ENCODE results near the gene COL4A4. TPM values are rescaled to one million over a fixed set of nuclear protein-coding genes. Genes with fewer than 3 reads are reported as not detected.

COL4A4 gene
- total RNA-seq, 4 donors from 2014 or later: 0.90 to 5.7 (median 3.1) TPM

DNA sequence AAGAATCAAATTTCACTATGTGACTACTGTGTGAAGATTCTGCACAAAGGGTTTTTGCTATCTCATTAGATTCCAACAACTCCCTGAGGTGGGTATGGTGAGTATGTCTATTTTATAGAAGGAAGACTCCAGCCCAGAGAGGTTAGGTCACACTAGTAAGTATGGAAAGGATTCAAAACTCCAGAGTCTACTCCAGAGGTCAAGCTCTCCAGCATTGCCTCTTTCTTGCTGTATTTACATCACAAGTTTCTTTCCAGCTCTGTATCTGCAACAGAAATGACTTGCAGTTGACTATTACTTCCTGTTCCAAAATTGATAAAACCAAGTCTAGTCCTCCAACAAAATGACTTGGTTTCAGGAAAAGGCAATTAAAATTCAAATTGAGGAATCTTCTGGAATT, 2.1 kb downstream of the COL4A4 start:
- H3K4me3 ChIP-seq: no peak overlapping the region
- H3K9me3 ChIP-seq: peaks cover 0 to 7% (median 0%) of the 10 kb centered on the region in 4 donors
- H3K4me1 ChIP-seq: peaks cover 0 to 19% (median 8%) of the 10 kb centered on the region in 4 donors
- no peak for DNase-seq (ENCODE audit: low spot score in 2 of 2)
- no peak for TF ChIP-seq EP300 (IDR thresholded peaks at IDR 0.05)
- TF ChIP-seq, protein P1, sequence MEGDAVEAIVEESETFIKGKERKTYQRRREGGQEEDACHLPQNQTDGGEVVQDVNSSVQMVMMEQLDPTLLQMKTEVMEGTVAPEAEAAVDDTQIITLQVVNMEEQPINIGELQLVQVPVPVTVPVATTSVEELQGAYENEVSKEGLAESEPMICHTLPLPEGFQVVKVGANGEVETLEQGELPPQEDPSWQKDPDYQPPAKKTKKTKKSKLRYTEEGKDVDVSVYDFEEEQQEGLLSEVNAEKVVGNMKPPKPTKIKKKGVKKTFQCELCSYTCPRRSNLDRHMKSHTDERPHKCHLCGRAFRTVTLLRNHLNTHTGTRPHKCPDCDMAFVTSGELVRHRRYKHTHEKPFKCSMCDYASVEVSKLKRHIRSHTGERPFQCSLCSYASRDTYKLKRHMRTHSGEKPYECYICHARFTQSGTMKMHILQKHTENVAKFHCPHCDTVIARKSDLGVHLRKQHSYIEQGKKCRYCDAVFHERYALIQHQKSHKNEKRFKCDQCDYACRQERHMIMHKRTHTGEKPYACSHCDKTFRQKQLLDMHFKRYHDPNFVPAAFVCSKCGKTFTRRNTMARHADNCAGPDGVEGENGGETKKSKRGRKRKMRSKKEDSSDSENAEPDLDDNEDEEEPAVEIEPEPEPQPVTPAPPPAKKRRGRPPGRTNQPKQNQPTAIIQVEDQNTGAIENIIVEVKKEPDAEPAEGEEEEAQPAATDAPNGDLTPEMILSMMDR (IDR thresholded peaks at IDR 0.05): no peak
- no peak for TF ChIP-seq POLR2A (IDR thresholded peaks at IDR 0.05)
- no peaks in the 10 kb centered on the region for H3K36me3 ChIP-seq
- peaks cover 0 to 53% of the 10 kb centered on the region in 2 donors for H3K27me3 ChIP-seq
- H3K27ac ChIP-seq: no peak overlapping the region

DNA sequence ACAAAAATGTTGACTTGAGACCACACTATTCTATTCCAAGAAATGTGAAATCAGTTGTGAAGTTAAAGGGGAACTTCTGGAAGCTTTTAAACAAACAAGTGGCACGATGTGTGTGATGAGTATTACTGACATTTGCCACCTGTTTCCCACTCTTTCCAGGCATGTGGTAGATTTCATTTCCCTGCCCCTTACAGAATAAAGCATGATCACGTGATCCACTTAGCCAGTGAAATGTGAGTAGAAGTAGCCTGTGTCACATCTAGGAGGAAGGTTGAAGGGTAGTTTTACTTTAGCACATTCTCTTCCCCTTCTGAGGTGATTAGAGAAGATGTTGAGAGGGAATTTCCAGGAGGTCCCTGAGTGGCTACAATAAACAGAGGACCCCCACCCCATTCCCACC, 3.8 kb downstream of the COL4A4 start:
- H3K4me1 ChIP-seq: peaks cover 0 to 19% (median 8%) of the 10 kb centered on the region in 4 donors
- WGBS, 2 donors: 65 to 71% methylated on average over 2 of the region's 2 CpGs
- peaks cover 0 to 53% of the 10 kb centered on the region in 2 donors for H3K27me3 ChIP-seq
- H3K36me3 ChIP-seq: no peaks in the 10 kb centered on the region
- H3K9me3 ChIP-seq: peaks cover 0 to 3% (median 0%) of the 10 kb centered on the region in 4 donors
- no peak for DNase-seq (ENCODE audit: low spot score in 2 of 2)
- H3K4me3 ChIP-seq: no peak overlapping the region
- H3K27ac ChIP-seq: no peak overlapping the region
- TF ChIP-seq, protein P1 (IDR thresholded peaks at IDR 0.05): no peak
- TF ChIP-seq POLR2A (IDR thresholded peaks at IDR 0.05): no peak
- TF ChIP-seq EP300 (IDR thresholded peaks at IDR 0.05): no peak

DNA sequence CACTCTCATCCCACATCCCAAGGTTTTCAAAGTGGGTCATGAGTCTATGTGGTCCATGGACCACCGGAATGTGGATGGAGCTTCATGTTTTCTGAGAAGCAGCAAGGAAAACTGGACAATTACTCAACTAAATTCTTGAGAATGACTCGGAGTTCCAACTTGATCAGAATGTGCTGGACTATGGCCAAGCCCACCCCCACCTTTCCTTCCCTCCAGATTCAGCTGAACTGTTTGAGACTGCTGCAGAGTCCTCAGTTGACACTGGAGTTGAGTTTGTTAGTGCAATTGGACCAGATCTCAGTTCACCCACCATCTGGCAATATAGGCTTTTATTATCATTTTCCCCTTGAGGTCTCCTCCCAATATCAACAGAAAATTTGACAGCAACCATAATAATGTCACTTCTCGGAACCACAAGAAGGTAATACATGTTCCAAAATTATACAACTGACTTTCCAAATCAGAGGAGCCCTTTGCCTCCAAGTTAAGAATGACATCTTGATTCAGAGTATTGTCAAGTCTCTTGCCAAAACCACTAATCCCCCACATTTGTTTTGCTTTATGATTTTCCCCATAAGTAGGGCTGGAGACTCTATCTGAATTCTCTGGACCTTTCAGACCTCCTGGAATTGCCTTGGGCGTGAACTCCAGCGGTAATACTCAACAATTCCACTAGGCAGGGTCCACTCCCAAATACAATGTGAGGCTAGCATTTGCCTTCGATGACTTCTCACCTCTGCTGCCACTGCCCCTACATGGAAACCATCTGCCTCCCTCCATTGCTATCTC, 8.8 kb downstream of the COL4A4 start:
- no peak overlapping the region for H3K4me3 ChIP-seq
- no peak for DNase-seq (ENCODE audit: low spot score in 2 of 2)

DNA sequence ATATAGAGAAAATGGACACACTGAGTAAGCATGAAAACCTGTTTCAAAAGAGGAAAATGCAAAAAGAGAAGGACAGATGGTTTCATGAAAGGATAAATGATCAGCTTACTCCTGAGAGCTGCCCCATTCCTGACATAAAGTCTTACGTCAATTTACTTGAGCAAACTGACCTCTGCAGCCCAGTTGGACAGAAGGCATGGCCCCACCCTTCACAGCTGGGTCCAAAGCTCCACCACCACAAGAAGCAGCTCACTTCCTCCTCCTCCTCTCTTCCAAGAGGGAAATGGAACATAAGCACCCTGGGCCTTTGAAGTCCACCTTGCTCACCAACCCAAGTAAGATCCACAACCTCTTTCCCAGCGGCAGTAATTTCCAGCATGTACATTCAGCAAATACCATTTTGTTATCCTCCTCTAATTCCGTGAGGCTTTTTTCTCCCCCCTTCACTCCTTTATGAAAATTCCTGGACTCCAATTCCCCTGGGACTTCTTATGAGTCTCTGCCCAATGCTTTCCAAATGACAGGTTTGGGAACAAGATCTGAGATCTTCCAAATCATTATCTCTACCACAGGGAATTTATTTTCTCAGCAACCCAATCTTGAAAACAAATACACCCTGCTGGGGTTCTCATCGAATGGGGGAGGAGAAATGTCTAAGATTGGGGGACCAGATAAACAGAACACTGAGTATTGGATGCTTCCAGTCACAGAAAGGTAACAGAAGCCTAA, 10.1 kb downstream of the COL4A4 start:
- WGBS, 2 donors: 70 to 74% methylated on average over 4 of the region's 4 CpGs
- TF ChIP-seq, protein P1 (IDR thresholded peaks at IDR 0.05): no peak
- no peak for TF ChIP-seq POLR2A (IDR thresholded peaks at IDR 0.05)
- no peak for TF ChIP-seq EP300 (IDR thresholded peaks at IDR 0.05)
- DNase-seq (ENCODE audit: low spot score in 2 of 2): no peak
- H3K9me3 ChIP-seq: peaks cover 0 to 3% (median 0%) of the 10 kb centered on the region in 4 donors
- H3K27ac ChIP-seq: no peak overlapping the region
- H3K27me3 ChIP-seq: no peaks in the 10 kb centered on the region
- H3K4me1 ChIP-seq: no peaks in the 10 kb centered on the region
- H3K36me3 ChIP-seq: no peaks in the 10 kb centered on the region
- no peak overlapping the region for H3K4me3 ChIP-seq

More for the DNA sequence above, 8.8 kb downstream of the COL4A4 start:
- H3K36me3 ChIP-seq: no peaks in the 10 kb centered on the region
- peaks cover 0 to 3% (median 0%) of the 10 kb centered on the region in 4 donors for H3K9me3 ChIP-seq
- peaks cover 0 to 5% of the 10 kb centered on the region in 2 donors for H3K27me3 ChIP-seq
- H3K27ac ChIP-seq: no peak overlapping the region
- TF ChIP-seq EP300 (IDR thresholded peaks at IDR 0.05): no peak
- no peak for TF ChIP-seq POLR2A (IDR thresholded peaks at IDR 0.05)
- TF ChIP-seq, protein P1 (IDR thresholded peaks at IDR 0.05): no peak
- 64 to 65% methylated on average over 6 of the region's 6 CpGs for WGBS, 2 donors
- H3K4me1 ChIP-seq: no peaks in the 10 kb centered on the region

DNA sequence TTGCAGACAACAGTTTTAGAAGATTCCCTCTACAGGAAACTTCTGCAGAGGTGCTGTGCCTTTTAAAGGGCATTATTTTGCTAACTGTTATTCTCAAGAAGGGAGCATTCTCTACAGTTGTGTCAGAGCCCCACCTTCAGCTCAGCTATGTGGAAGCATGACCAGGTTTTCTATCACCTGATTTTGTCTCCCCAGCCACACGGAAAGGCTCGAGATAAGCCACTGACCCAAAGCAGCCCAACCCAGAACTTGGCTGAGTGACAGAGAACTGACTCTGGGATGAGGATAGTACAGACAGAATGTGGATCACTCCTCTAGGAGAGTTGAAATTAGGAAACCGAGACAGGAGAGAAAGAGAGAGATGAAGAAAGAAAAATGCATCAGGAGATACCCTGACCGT, 10.7 kb downstream of the COL4A4 start:
- no peak for DNase-seq (ENCODE audit: low spot score in 2 of 2)
- 77 to 82% methylated on average over 4 of the region's 4 CpGs for WGBS, 2 donors
- no peak for TF ChIP-seq EP300 (IDR thresholded peaks at IDR 0.05)
- H3K4me1 ChIP-seq: no peaks in the 10 kb centered on the region
- no peaks in the 10 kb centered on the region for H3K36me3 ChIP-seq
- H3K27me3 ChIP-seq: no peaks in the 10 kb centered on the region
- H3K27ac ChIP-seq: no peak overlapping the region
- H3K9me3 ChIP-seq: no peaks in the 10 kb centered on the region
- no peak overlapping the region for H3K4me3 ChIP-seq

Data from tibial nerve (tissue), 4 donors.